H1 (cell line): ENCODE data around the gene ST6GALNAC4. TPM values are rescaled to one million over a fixed set of nuclear protein-coding genes. Genes with fewer than 3 reads are reported as not detected.

Experiments
- CTCF ChIP-seq, 3 experiments: IDR thresholded peaks; 1 replicate in 2 of 3; 2 replicates in 1 of 3; pipeline versions ENCODE4 v1.5.1 to v1.6.1; 2011; ENCODE audit warnings: low read length in 3 of 3, mild to moderate bottlenecking in 3 of 3, inconsistent platforms in 2 of 3, low read depth in 1 of 3, moderate library complexity in 1 of 3; ENCODE audit not compliant: insufficient read depth in 1 of 3; ENCODE audit errors: control extremely low read depth in 1 of 3
- NRF1 ChIP-seq: IDR thresholded peaks from 2 replicates; pipeline ENCODE4 v1.6.1; 2011; ENCODE audit warnings: mild to moderate bottlenecking, low read depth, low read length, improper control_type of control experiment
- SP1 ChIP-seq: IDR thresholded peaks from 2 replicates; pipeline ENCODE4 v1.6.1; 2011; ENCODE audit warnings: low read depth, low read length
- polyA plus RNA-seq, 7 experiments: library from polyadenylated mRNA; depleted of rRNA in 3 of 7; stranded (reverse) in 5 of 7; unstranded in 2 of 7; fragments of >200 nt in 5 of 7; fragments of 200-250 nt in 2 of 7; gene quantifications; 1 replicate in 5 of 7; 2 replicates in 1 of 7; 4 replicates in 1 of 7; pipeline versions ENCODE4 v1.2.1 to v1.2.3, GENCODE V29; 2011 to 2013; ENCODE audit warnings: missing spikeins in 2 of 7, mixed read lengths in 2 of 7
- total RNA-seq: library from RNA; stranded (reverse); fragmentation: NEBNext Ultra II Directional; extraction: Animal tissue kit (Norgen Biotek cat#: 25700); gene quantifications from 2 replicates; pipeline ENCODE4 v1.2.1, GENCODE V29; 2021

The ST6GALNAC4 gene
- total and polyA plus RNA-seq, 2 of the 8 experiments (the other 6 are each of a cell fraction or from before 2014, with no cell fraction given) = 21.8 to 34.1 TPM

- TF ChIP-seq CTCF (IDR thresholded peaks at IDR 0.05; ENCODE audit: control extremely low read depth in 1 of 3, insufficient read depth in 1 of 3, low read depth in 1 of 3, low read length in 3 of 3) (no peak), SP1 (no peak), NRF1 (no peak)
These were observed 38.7 kb downstream of the ST6GALNAC4 start (continued) for GRCh38 chr9:127878001-127878651.
